ENCODE measurements around the gene SLC35A5. TPM values are rescaled to one million over a fixed set of nuclear protein-coding genes. Genes with fewer than 3 reads are reported as not detected.

The SLC35A5 gene
- total RNA-seq, 1 experiment from 2014 or later, result 37.8 TPM

Other genes starting within 250 kb of the SLC35A5 start
- not detected for gene CD200, start 228.9 kb upstream of the SLC35A5 start, total RNA-seq (2021; ENCODE audit: unreplicated experiment)
- gene BTLA, start 62.6 kb upstream of the SLC35A5 start, total RNA-seq (2021; ENCODE audit: unreplicated experiment), result not detected
- 75.1 TPM for gene ATG3, start 83 bp upstream of the SLC35A5 start, total RNA-seq (2021; ENCODE audit: unreplicated experiment)
- 0.64 TPM for gene CCDC80, start 79.1 kb downstream of the SLC35A5 start, total RNA-seq (2021; ENCODE audit: unreplicated experiment)